H1 (cell line): ENCODE data around the gene FABP7.

Source experiments
- CREB1 ChIP-seq: IDR thresholded peaks from 2 replicates; pipeline ENCODE4 v1.6.1; 2012; ENCODE audit warnings: inconsistent platforms
- EZH2 ChIP-seq: fragments of 200-600 bp; sonication (generic); IDR thresholded peaks from 2 replicates; pipeline ENCODE4 v1.7.1; 2012; ENCODE audit warnings: low read depth, mild to moderate bottlenecking, moderate library complexity, low read length, inconsistent platforms; ENCODE audit not compliant: severe bottlenecking
- FOSL1 ChIP-seq: IDR thresholded peaks from 2 replicates; pipeline ENCODE4 v1.6.1; 2011; ENCODE audit warnings: mild to moderate bottlenecking, low read depth, low read length, moderate library complexity; ENCODE audit not compliant: insufficient read depth
- KDM1A ChIP-seq: fragments of 200-600, 300-600 bp; sonication (generic); IDR thresholded peaks from 2 replicates; pipeline ENCODE4 v1.7.1; 2016; ENCODE audit warnings: mild to moderate bottlenecking, low read length, borderline replicate concordance
- KDM4A ChIP-seq: IDR thresholded peaks from one replicate; pipeline ENCODE4 v1.7.1; 2012; ENCODE audit warnings: low read depth, mild to moderate bottlenecking, moderate library complexity, low read length, inconsistent platforms; ENCODE audit not compliant: severe bottlenecking
- POLR2A ChIP-seq, 2 experiments: IDR thresholded peaks; 1 replicate in 1 of 2; 2 replicates in 1 of 2; pipeline ENCODE4 v1.6.1; 2011; ENCODE audit warnings: low read depth in 2 of 2, low read length in 2 of 2, mild to moderate bottlenecking in 2 of 2; ENCODE audit errors: control extremely low read depth in 1 of 2
- SP2 ChIP-seq: IDR thresholded peaks from 2 replicates; pipeline ENCODE4 v1.6.1; 2012; ENCODE audit warnings: mild to moderate bottlenecking, low read length, inconsistent platforms
- TEAD4 ChIP-seq: IDR thresholded peaks from 2 replicates; pipeline ENCODE4 v1.6.1; 2012; ENCODE audit warnings: low read depth, low read length, inconsistent platforms, mixed read lengths
- YY1 ChIP-seq: IDR thresholded peaks from 2 replicates; pipeline ENCODE4 v1.6.1; 2011; ENCODE audit warnings: low read depth, mild to moderate bottlenecking, low read length
- ZNF274 ChIP-seq: IDR thresholded peaks from 2 replicates; pipeline ENCODE4 v1.7.0; 2012; ENCODE audit warnings: low read length, borderline replicate concordance; ENCODE audit errors: extremely low read depth
- TF ChIP-seq, protein P1 (sequence below), 3 experiments: IDR thresholded peaks; 1 replicate in 2 of 3; 2 replicates in 1 of 3; pipeline versions ENCODE4 v1.5.1 to v1.6.1; 2011; ENCODE audit warnings: low read length in 3 of 3, mild to moderate bottlenecking in 3 of 3, inconsistent platforms in 2 of 3, low read depth in 1 of 3, moderate library complexity in 1 of 3; ENCODE audit not compliant: insufficient read depth in 1 of 3; ENCODE audit errors: control extremely low read depth in 1 of 3

GRCh38 chr6:122817766-122818165 is 38.2 kb downstream of the FABP7 start:
- TF ChIP-seq, protein P1, sequence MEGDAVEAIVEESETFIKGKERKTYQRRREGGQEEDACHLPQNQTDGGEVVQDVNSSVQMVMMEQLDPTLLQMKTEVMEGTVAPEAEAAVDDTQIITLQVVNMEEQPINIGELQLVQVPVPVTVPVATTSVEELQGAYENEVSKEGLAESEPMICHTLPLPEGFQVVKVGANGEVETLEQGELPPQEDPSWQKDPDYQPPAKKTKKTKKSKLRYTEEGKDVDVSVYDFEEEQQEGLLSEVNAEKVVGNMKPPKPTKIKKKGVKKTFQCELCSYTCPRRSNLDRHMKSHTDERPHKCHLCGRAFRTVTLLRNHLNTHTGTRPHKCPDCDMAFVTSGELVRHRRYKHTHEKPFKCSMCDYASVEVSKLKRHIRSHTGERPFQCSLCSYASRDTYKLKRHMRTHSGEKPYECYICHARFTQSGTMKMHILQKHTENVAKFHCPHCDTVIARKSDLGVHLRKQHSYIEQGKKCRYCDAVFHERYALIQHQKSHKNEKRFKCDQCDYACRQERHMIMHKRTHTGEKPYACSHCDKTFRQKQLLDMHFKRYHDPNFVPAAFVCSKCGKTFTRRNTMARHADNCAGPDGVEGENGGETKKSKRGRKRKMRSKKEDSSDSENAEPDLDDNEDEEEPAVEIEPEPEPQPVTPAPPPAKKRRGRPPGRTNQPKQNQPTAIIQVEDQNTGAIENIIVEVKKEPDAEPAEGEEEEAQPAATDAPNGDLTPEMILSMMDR (IDR thresholded peaks at IDR 0.05; ENCODE audit: control extremely low read depth in 1 of 3, insufficient read depth in 1 of 3, low read depth in 1 of 3, low read length in 3 of 3) = no peak
- no peak for TF ChIP-seq ZNF274
- TF ChIP-seq KDM4A = no peak
- TF ChIP-seq YY1 = no peak
- TF ChIP-seq SP2 = no peak
- no peak for TF ChIP-seq TEAD4
- no peak for TF ChIP-seq KDM1A
- no peak for TF ChIP-seq CREB1
- TF ChIP-seq EZH2 = no peak
- TF ChIP-seq POLR2A (IDR thresholded peaks at IDR 0.05; ENCODE audit: control extremely low read depth in 1 of 2, low read depth in 2 of 2, low read length in 2 of 2) = no peak
- TF ChIP-seq FOSL1 = no peak
